Cardiac muscle cell (in vitro differentiated cells and primary cell): ENCODE measurements around the gene AUTS2. TPM values are rescaled to one million over a fixed set of nuclear protein-coding genes. Genes with fewer than 3 reads are reported as not detected.

ENCODE experiments used
- DNase-seq, 2 donors: peaks; one replicate each; pipeline versions ENCODE4 v3.0.0 to v3.0.0-alpha.2; 2010 to 2017; ENCODE audit warnings: low read depth in 1 of 2, low spot score in 1 of 2
- H3K27ac ChIP-seq: fragments of 200-600 bp; sonication (generic); 2 replicates; pipeline ENCODE4 v1.5.1; 2016
- H3K27me3 ChIP-seq: fragments of 200-600 bp; sonication (generic); 2 replicates; pipeline ENCODE4 v1.6.0; 2016; ENCODE audit warnings: control low read depth
- H3K36me3 ChIP-seq: fragments of 200-600 bp; sonication (generic); 2 replicates; pipeline ENCODE4 v1.5.1; 2016; ENCODE audit warnings: control low read depth
- H3K4me1 ChIP-seq: fragments of 200-600 bp; sonication (generic); 2 replicates; pipeline ENCODE4 v1.8.1; 2017; ENCODE audit warnings: low read depth, mild to moderate bottlenecking, mixed run types
- H3K4me3 ChIP-seq: fragments of 200-600 bp; sonication (generic); 2 replicates; pipeline ENCODE4 v1.5.1; 2016; ENCODE audit warnings: mild to moderate bottlenecking
- H3K9me3 ChIP-seq: fragments of 200-600 bp; sonication (generic); 2 replicates; pipeline ENCODE4 v1.5.1; 2017; ENCODE audit warnings: low read depth, mild to moderate bottlenecking, control low read depth
- polyA plus RNA-seq: library from polyadenylated mRNA; unstranded; fragments of >200 nt; fragmentation: Nextera tagmentation; extraction: Ambion mirVana; gene quantifications from 2 replicates; pipeline ENCODE4 v1.2.1, GENCODE V29; 2016
- total RNA-seq: library from RNA; depleted of rRNA; stranded (reverse); fragments of >200 nt; gene quantifications from 2 replicates; pipeline ENCODE4 v1.2.3, GENCODE V29; 2016
- TF ChIP-seq, protein P1 (sequence below): IDR thresholded peaks from 2 replicates; pipeline ENCODE4 v1.5.1; 2012; ENCODE audit warnings: low read depth, mild to moderate bottlenecking, low read length

AUTS2 gene
- total and polyA plus RNA-seq, 2 experiments from 2014 or later = 41.0 to 45.5 TPM

DNA sequence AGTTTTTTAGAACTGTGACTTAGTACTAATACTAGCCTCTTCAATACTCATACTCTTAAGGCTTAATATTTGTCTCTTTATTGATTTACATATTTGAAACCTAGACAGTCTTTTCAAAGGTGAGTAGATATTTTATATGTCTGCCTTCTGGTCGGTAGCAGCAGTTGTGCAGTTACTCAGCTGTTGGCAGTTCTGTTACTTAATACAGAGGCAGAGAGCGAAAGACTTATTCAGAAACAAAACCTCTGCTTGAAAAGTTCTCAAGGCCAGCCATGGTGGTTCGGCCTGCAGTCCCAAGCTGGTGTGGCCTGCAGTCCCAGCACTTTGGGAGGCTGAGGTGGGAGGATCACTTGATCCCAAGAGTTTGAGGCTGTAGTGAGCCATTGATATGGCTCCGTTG lies 84.2 kb downstream of the AUTS2 start:
- Histone ChIP-seq H3K4me1 (peaks cover 30% of the 10 kb centered on the region), H3K27me3 (no peaks in the 10 kb centered on the region), H3K9me3 (no peaks in the 10 kb centered on the region), H3K4me3 (no peak overlapping the region), H3K27ac (peak overlapping the region; percentile 53), H3K36me3 (no peaks in the 10 kb centered on the region)
- DNase-seq = peak in 1 of 2 donors; percentile 29
- TF ChIP-seq, protein P1, sequence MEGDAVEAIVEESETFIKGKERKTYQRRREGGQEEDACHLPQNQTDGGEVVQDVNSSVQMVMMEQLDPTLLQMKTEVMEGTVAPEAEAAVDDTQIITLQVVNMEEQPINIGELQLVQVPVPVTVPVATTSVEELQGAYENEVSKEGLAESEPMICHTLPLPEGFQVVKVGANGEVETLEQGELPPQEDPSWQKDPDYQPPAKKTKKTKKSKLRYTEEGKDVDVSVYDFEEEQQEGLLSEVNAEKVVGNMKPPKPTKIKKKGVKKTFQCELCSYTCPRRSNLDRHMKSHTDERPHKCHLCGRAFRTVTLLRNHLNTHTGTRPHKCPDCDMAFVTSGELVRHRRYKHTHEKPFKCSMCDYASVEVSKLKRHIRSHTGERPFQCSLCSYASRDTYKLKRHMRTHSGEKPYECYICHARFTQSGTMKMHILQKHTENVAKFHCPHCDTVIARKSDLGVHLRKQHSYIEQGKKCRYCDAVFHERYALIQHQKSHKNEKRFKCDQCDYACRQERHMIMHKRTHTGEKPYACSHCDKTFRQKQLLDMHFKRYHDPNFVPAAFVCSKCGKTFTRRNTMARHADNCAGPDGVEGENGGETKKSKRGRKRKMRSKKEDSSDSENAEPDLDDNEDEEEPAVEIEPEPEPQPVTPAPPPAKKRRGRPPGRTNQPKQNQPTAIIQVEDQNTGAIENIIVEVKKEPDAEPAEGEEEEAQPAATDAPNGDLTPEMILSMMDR = no peak

DNA sequence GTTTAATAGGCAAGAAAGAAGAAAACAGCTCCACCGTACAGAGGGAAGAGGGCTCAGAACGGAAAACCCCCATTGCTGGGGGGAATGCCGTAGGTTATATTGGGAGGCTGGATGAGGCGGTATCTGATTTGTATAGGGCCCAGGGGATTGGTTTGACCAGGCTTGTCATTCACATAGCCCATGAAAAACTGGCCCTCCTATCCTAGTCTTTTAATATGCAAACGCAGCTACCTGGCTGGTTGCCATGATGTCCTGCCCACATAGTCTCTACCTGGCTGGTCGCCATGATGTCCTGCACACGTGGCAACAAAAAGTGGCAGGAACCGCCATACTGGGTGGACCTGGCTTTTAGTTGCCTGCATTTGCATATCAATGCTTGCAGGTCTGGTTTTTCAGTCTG lies 84.7 kb downstream of the AUTS2 start:
- no peak overlapping the region for H3K4me3 ChIP-seq
- H3K36me3 ChIP-seq = no peaks in the 10 kb centered on the region
- no peak for DNase-seq
- no peaks in the 10 kb centered on the region for H3K27me3 ChIP-seq
- H3K4me1 ChIP-seq = peaks cover 31% of the 10 kb centered on the region
- no peak overlapping the region for H3K27ac ChIP-seq
- TF ChIP-seq, protein P1 = no peak
- no peaks in the 10 kb centered on the region for H3K9me3 ChIP-seq

DNA sequence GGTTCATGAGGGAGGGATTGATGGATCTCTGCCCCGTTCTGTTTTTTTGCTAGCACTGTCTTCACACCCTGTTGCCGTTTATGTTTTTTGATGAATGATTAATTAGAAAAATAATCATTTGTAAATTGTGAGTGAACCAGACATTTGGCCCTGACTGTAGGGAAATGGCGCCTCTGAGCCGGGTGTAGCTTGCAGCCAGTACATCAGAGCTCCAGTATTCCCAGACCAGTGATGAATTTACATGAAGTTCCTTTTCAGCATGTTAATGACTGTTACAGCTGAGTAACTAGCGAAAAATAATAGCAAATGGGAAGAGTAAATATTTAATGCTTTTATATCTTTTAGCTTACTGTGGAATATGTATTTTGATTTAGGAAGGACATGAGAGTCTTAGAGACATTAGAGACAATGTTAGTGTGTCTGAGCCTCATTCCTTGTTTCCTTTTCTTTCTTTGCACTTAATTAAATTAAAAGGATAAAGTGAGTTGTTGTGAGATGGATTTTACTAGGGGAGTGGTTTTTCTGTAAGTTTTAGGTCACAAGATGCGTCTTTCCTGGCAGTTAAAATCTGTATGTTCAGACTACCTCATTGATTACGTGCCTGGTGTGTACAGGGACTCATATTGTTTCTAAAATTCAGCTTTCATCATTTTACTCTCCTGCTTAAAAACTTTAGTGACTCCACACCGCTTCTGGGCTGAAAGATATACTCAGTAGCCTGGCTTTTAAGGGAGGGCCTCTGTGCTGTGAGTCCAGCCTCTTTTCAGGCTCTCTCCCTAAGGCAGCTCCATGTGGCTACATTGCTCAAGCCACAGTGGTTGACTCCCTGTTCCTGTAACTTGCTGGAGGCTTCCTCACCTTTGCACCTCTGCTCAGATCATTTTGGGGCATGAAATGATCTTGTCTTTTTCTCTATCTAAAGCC lies 86.4 kb downstream of the AUTS2 start:
- H3K36me3 ChIP-seq = no peaks in the 10 kb centered on the region
- H3K27me3 ChIP-seq = no peaks in the 10 kb centered on the region
- no peaks in the 10 kb centered on the region for H3K9me3 ChIP-seq
- peaks cover 32% of the 10 kb centered on the region for H3K4me1 ChIP-seq
- H3K27ac ChIP-seq = no peak overlapping the region
- H3K4me3 ChIP-seq = no peak overlapping the region
- no peak for DNase-seq
- TF ChIP-seq, protein P1 = no peak

DNA sequence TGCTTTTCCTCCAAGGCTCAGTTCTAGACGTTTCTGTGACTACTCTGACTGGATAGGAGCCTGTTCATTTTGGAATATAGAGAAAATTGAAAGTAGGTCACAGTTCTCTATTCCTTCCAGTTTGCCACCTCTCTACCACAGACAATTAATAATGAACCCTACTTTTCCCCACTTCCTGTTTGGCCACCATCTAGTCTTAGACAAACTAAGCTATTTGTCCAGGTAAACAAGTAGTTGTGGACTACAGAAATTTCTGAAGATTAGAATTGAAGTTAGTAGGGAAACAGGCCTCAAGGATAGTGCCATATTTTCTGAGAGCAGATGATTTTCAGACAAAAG lies 87.0 kb downstream of the AUTS2 start:
- H3K36me3 ChIP-seq = no peaks in the 10 kb centered on the region
- no peak overlapping the region for H3K4me3 ChIP-seq
- DNase-seq = no peak
- H3K9me3 ChIP-seq = no peaks in the 10 kb centered on the region
- TF ChIP-seq, protein P1 = no peak
- no peak overlapping the region for H3K27ac ChIP-seq
- H3K4me1 ChIP-seq = peaks cover 32% of the 10 kb centered on the region
- H3K27me3 ChIP-seq = no peaks in the 10 kb centered on the region

DNA sequence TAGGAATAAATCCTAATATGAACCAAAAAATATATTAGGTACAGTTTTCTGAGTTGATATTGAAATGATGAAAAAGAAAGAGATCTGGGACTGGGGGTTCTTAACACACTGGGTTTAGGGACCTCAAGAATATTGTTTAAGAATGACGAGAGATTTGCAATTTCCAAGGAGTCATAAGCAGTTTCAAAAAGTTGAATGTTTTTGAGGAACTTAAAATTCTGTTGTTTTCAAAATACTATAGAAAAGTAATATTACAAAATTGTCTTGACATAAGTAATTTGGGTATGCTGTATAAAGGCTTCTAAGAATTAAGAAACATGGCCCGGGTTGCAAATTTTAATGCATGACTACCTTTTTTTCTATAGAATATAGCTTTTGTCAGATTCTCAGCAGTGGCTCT lies 88.1 kb downstream of the AUTS2 start:
- no peak overlapping the region for H3K4me3 ChIP-seq
- H3K9me3 ChIP-seq = no peaks in the 10 kb centered on the region
- H3K36me3 ChIP-seq = no peaks in the 10 kb centered on the region
- DNase-seq = no peak
- H3K27ac ChIP-seq = no peak overlapping the region
- H3K27me3 ChIP-seq = no peaks in the 10 kb centered on the region
- TF ChIP-seq, protein P1 = no peak
- H3K4me1 ChIP-seq = peaks cover 32% of the 10 kb centered on the region
